GM12878 (cell line): ENCODE measurements around the gene TMTC1. TPM values are rescaled to one million over a fixed set of nuclear protein-coding genes. Genes with fewer than 3 reads are reported as not detected.

Experiments used
- ATAC-seq: fragments of 200-7000 bp; cut with Tn5 transposase; 3 replicates; pipeline ENCODE4 v1.9.1; 2020; ENCODE audit warnings: mild to moderate bottlenecking, moderate library complexity
- BruUV-seq: library from RNA; stranded (reverse); fragments of 400-500 nt; replicated peaks from 2 replicates; lab custom pipeline; 2021; lab: Mats Ljungman, UMichigan
- CTCF ChIA-PET: fragments of 300-600 bp; sonication (Branson Sonifier 250); formaldehyde crosslinking; extraction: SDS; loops from one replicate; lab custom pipeline; 2021; ENCODE audit warnings: inconsistent platforms; lab: Yijun Ruan, JAX
- POLR2A ChIA-PET: fragments of 350-600 bp; formaldehyde crosslinking; extraction: SDS; loops from one replicate; lab custom pipeline; 2021; ENCODE audit warnings: inconsistent platforms; lab: Charles Lee
- RAD21 ChIA-PET: fragments of 300-600 bp; sonication (Branson Sonifier 250); formaldehyde crosslinking; loops from one replicate; lab custom pipeline; 2023; ENCODE audit warnings: antibody characterized with exemption; ENCODE audit not compliant: unreplicated experiment; lab: Charles Lee
- SMC1A ChIA-PET: fragments of 300-600 bp; sonication (Branson Sonifier 250); formaldehyde crosslinking; loops from one replicate; lab custom pipeline; 2023; ENCODE audit not compliant: unreplicated experiment, uncharacterized antibody; lab: Charles Lee
- DNase-seq: peaks from one replicate; pipeline ENCODE4 v3.0.0-alpha.2; 2011; ENCODE audit warnings: low read depth, low spot score
- FAIRE-seq: peaks from 3 replicates; lab custom pipeline; 2011; peaks lifted over from hg19 to GRCh38; lab: Jason Lieb, UNC
- H2AFZ ChIP-seq: 2 replicates; pipeline ENCODE4 v1.6.0; 2011; ENCODE audit warnings: low read depth, low read length, control low read depth; ENCODE audit not compliant: control insufficient read depth
- H3K27ac ChIP-seq: 2 replicates; pipeline ENCODE4 v1.5.1; 2011; ENCODE audit warnings: control low read depth; ENCODE audit not compliant: control insufficient read depth, insufficient read depth
- H3K27me3 ChIP-seq, 2 experiments: replicated peaks in 1 of 2; 2 replicates each; pipeline versions ENCODE4 v1.6.0 to v1.6.1; 2011; ENCODE audit warnings: low read length in 1 of 2; ENCODE audit not compliant: control insufficient read depth in 2 of 2, insufficient read depth in 2 of 2
- H3K36me3 ChIP-seq, 2 experiments: 2 replicates each; pipeline ENCODE4 v1.5.1; 2011; ENCODE audit warnings: low read length in 1 of 2; ENCODE audit not compliant: control insufficient read depth in 2 of 2, insufficient read depth in 2 of 2
- H3K4me1 ChIP-seq: 2 replicates; pipeline ENCODE4 v1.6.1; 2011; ENCODE audit warnings: mild to moderate bottlenecking, low read length, moderate library complexity, mixed read lengths; ENCODE audit not compliant: control insufficient read depth, insufficient read depth
- H3K4me2 ChIP-seq: 2 replicates; pipeline ENCODE4 v1.6.0; 2011; ENCODE audit warnings: control low read depth; ENCODE audit not compliant: control insufficient read depth, insufficient read depth
- H3K4me3 ChIP-seq: fragments of 200-600 bp; sonication (generic); 2 replicates; pipeline ENCODE4 v1.5.1; 2016
- H3K79me2 ChIP-seq: 2 replicates; pipeline ENCODE4 v1.6.0; 2011; ENCODE audit warnings: low read length; ENCODE audit not compliant: control insufficient read depth, insufficient read depth
- H3K9ac ChIP-seq: 2 replicates; pipeline ENCODE4 v1.8.0; 2011; ENCODE audit warnings: low read length, control low read depth, mixed read lengths; ENCODE audit not compliant: control insufficient read depth, insufficient read depth
- H3K9me3 ChIP-seq: replicated peaks from 3 replicates; pipeline ENCODE4 v1.5.1; 2011; ENCODE audit warnings: mild to moderate bottlenecking, low read length; ENCODE audit not compliant: control insufficient read depth, insufficient read depth
- H4K20me1 ChIP-seq: 2 replicates; pipeline ENCODE4 v1.6.0; 2011; ENCODE audit not compliant: control insufficient read depth, insufficient read depth
- IRF4 ChIP-seq: IDR thresholded peaks from 2 replicates; pipeline ENCODE4 v1.6.1; 2011; ENCODE audit warnings: low read depth, low read length
- NR2F1 ChIP-seq: fragments of 450-650 bp; conservative IDR thresholded peaks from 2 replicates; pipeline ENCODE4 v1.6.1; 2017; ENCODE audit warnings: mild to moderate bottlenecking
- SMARCA5 ChIP-seq: fragments of 450-650 bp; IDR thresholded peaks from 2 replicates; pipeline ENCODE4 v1.6.1; 2017; ENCODE audit warnings: mild to moderate bottlenecking
- YBX1 ChIP-seq: fragments of 450-650 bp; IDR thresholded peaks from 2 replicates; pipeline ENCODE4 v1.6.1; 2016; ENCODE audit warnings: antibody characterized with exemption
- WGBS: methylation state at CpG from one replicate; pipeline ENCODE4 v1.1.6; 2016; ENCODE audit warnings: low lambda C conversion rate; ENCODE audit not compliant: insufficient replicate concordance, insufficient coverage; ENCODE audit errors: missing lambda C conversion rate; 5-methylcytosine and 5-hydroxymethylcytosine counted together
- in situ Hi-C: fragments of 300-500 bp; cut with MboI; formaldehyde crosslinking; loops from 9 replicates; pipeline ENCODE4 v1.14.3; 2018; ENCODE audit warnings: mixed read lengths
- intact Hi-C: fragments of 100-400 bp; cut with micrococcal nuclease; formaldehyde crosslinking; loops from one replicate; pipeline ENCODE4 v1.14.2; 2022; ENCODE audit not compliant: unreplicated experiment
- polyA plus RNA-seq, 11 experiments: library from polyadenylated mRNA; depleted of rRNA in 4 of 11; unstranded in 6 of 11; stranded (reverse) in 5 of 11; fragments of >200 nt; fragmentation: Nextera tagmentation in 4 of 11; fragmentation: Illumina TruSeq in 1 of 11; extraction: Ambion mirVana in 4 of 11; extraction: Trizol in 1 of 11; gene quantifications; 1 replicate in 1 of 11; 2 replicates in 10 of 11; pipeline versions ENCODE4 v1.2.1 to v1.2.3, GENCODE V29; 2011 to 2016; ENCODE audit warnings: inconsistent platforms in 2 of 11, missing spikeins in 2 of 11, low read depth in 1 of 11
- total RNA-seq, 4 experiments: library from RNA; depleted of rRNA in 3 of 4; stranded (reverse); fragments of >200 nt in 3 of 4; fragmentation: Illumina TruSeq in 1 of 4; extraction: Trizol in 1 of 4; gene quantifications; 2 replicates each; pipeline versions ENCODE4 v1.2.1 to v1.2.3, GENCODE V29; 2013 to 2021

The TMTC1 gene
- total and polyA plus RNA-seq, 10 of the 15 experiments (the other 5 are each of a cell fraction or from before 2014, with no cell fraction given), result 0.10 to 20.9 (median 0.57) TPM

- SMC1A ChIA-PET, result interaction anchor here (0.6 to 5.6 kb wide), 17 partner anchors 9 to 1711 kb away, joined by 3 to 29 read pairs (median 4); no protein-coding TSS in a partner anchor
- TF ChIP-seq YBX1 (no peak), NR2F1 (peak; percentile 49), SMARCA5 (no peak), IRF4 (no peak)
- CTCF ChIA-PET, result interaction anchor here (0.6 to 2.4 kb wide), 4 partner anchors 14 to 523 kb away, joined by 3 to 7 read pairs (median 3); no protein-coding TSS in a partner anchor
Measured at GRCh38 chr12:29610473-29611170, 173.1 kb downstream of the TMTC1 start.

More at GRCh38 chr12:29610473-29611170, 173.1 kb downstream of the TMTC1 start:
- Histone ChIP-seq H3K9ac (no peak overlapping the region), H2AFZ (no peak overlapping the region), H3K4me1 (no peaks in the 10 kb centered on the region), H3K27me3 (no peaks in the 10 kb centered on the region), H3K4me3 (no peak overlapping the region), H3K79me2 (no peaks in the 10 kb centered on the region), H3K4me2 (no peak overlapping the region), H3K27ac (no peak overlapping the region), H3K9me3 (no peaks in the 10 kb centered on the region), H4K20me1 (no peaks in the 10 kb centered on the region), H3K36me3 (no peaks in the 10 kb centered on the region)
- FAIRE-seq (no peak), DNase-seq (no peak), ATAC-seq (peak; percentile 45)
- WGBS, result 17% methylated on average over 7 of the region's 7 CpGs
- in situ Hi-C loops (no loop called here), intact Hi-C loops (no loop called here)
- ChIA-PET POLR2A (interaction anchor here (0.6 to 1.3 kb wide), 2 partner anchors 13 to 14 kb away, joined by 3 to 5 read pairs; no protein-coding TSS in a partner anchor), RAD21 (interaction anchor here (0.6 to 3.0 kb wide), 8 partner anchors 9 to 557 kb away, joined by 3 to 13 read pairs (median 4); no protein-coding TSS in a partner anchor)
- no TSS peak for BruUV-seq
